WTC11 (cell line): ENCODE measurements around the gene NAV2. TPM values are rescaled to one million over a fixed set of nuclear protein-coding genes. Genes with fewer than 3 reads are reported as not detected.

Experiments used
- ATAC-seq: fragments of 200-7000 bp; cut with Tn5 transposase; 2 replicates; pipeline ENCODE4 v1.10.0; 2021; ENCODE audit warnings: mild to moderate bottlenecking, moderate library complexity
- CTCF ChIA-PET: fragments of 300-600 bp; sonication (Branson Sonifier 250); formaldehyde crosslinking; loops from one replicate; lab custom pipeline; 2021; ENCODE audit warnings: antibody characterized with exemption; lab: Charles Lee
- POLR2A ChIA-PET: fragments of 350-600 bp; sonication (Branson Sonifier 250); formaldehyde crosslinking; loops from one replicate; lab custom pipeline; 2021; ENCODE audit warnings: antibody characterized with exemption; lab: Charles Lee
- DNase-seq: peaks from one replicate; pipeline ENCODE4 v3.0.0; 2021; ENCODE audit warnings: low spot score
- H3K27ac Mint-ChIP-seq: 2 replicates; pipeline ENCODE4 v1.8.0; 2021; ENCODE audit warnings: mixed read lengths
- H3K27me3 Mint-ChIP-seq: 2 replicates; pipeline ENCODE4 v1.8.0; 2021; ENCODE audit warnings: low read depth, mild to moderate bottlenecking, moderate library complexity, mixed read lengths
- H3K36me3 Mint-ChIP-seq: 2 replicates; pipeline ENCODE4 v1.8.0; 2021; ENCODE audit warnings: mixed read lengths
- H3K4me1 Mint-ChIP-seq: 2 replicates; pipeline ENCODE4 v1.8.0; 2022; ENCODE audit warnings: mixed read lengths
- H3K4me3 Mint-ChIP-seq: 2 replicates; pipeline ENCODE4 v1.8.0; 2021; ENCODE audit warnings: mild to moderate bottlenecking, moderate library complexity, mixed read lengths
- H3K9me3 Mint-ChIP-seq: 2 replicates; pipeline ENCODE4 v1.8.0; 2021; ENCODE audit warnings: mixed read lengths
- CREM ChIP-seq: sonication (generic); formaldehyde crosslinking; IDR thresholded peaks from 2 replicates; pipeline ENCODE4 v1.8.1; 2022; ENCODE audit warnings: mild to moderate bottlenecking, missing genetic modification reagents, moderate library complexity
- FOXK1 ChIP-seq: sonication (generic); formaldehyde crosslinking; IDR thresholded peaks from 2 replicates; pipeline ENCODE4 v1.8.0; 2022; ENCODE audit warnings: mild to moderate bottlenecking, moderate library complexity, missing genetic modification reagents
- IRF2 ChIP-seq: sonication (generic); formaldehyde crosslinking; IDR thresholded peaks from 2 replicates; pipeline ENCODE4 v1.8.0; 2022; ENCODE audit warnings: low read depth, missing genetic modification reagents, borderline replicate concordance
- MXD4 ChIP-seq: fragments of 250-450 bp; sonication (Bioruptor Pico); IDR thresholded peaks from 2 replicates; pipeline ENCODE4 v1.8.0; 2021; ENCODE audit warnings: mild to moderate bottlenecking, moderate library complexity, borderline replicate concordance
- NFYB ChIP-seq: sonication (generic); formaldehyde crosslinking; conservative IDR thresholded peaks from 2 replicates; pipeline ENCODE4 v1.8.0; 2022; ENCODE audit warnings: low read depth, missing genetic modification reagents
- OVOL2 ChIP-seq: fragments of 250-450 bp; sonication (Bioruptor Pico); IDR thresholded peaks from 2 replicates; pipeline ENCODE4 v1.9.0; 2021; ENCODE audit warnings: mild to moderate bottlenecking, borderline replicate concordance
- RORB ChIP-seq: fragments of 250-450 bp; sonication (Bioruptor Pico); IDR thresholded peaks from 2 replicates; pipeline ENCODE4 v1.9.0; 2021; ENCODE audit warnings: mild to moderate bottlenecking
- SOX15 ChIP-seq: fragments of 250-450 bp; sonication (Bioruptor Pico); IDR thresholded peaks from 2 replicates; pipeline ENCODE4 v1.9.0; 2021; ENCODE audit warnings: mild to moderate bottlenecking
- SP1 ChIP-seq: sonication (generic); formaldehyde crosslinking; conservative IDR thresholded peaks from 2 replicates; pipeline ENCODE4 v1.8.1; 2022; ENCODE audit warnings: missing genetic modification reagents
- ZNF232 ChIP-seq: sonication (generic); formaldehyde crosslinking; IDR thresholded peaks from 2 replicates; pipeline ENCODE4 v1.8.0; 2022; ENCODE audit warnings: mild to moderate bottlenecking, missing genetic modification reagents
- total RNA-seq: library from RNA; stranded (reverse); gene quantifications from 3 replicates; pipeline ENCODE4 v1.2.3, GENCODE V29; 2021
- TF ChIP-seq, protein P1 (sequence below): sonication (generic); formaldehyde crosslinking; IDR thresholded peaks from 2 replicates; pipeline ENCODE4 v1.8.0; 2023; ENCODE audit warnings: missing genetic modification reagents
- TF ChIP-seq, protein P2 (sequence below): sonication (generic); formaldehyde crosslinking; IDR thresholded peaks from 2 replicates; pipeline ENCODE4 v1.8.0; 2023; ENCODE audit warnings: missing genetic modification reagents, mild to moderate bottlenecking, borderline replicate concordance
- TF ChIP-seq, protein P3 (sequence below): sonication (generic); formaldehyde crosslinking; IDR thresholded peaks from 2 replicates; pipeline ENCODE4 v1.8.1; 2023; ENCODE audit warnings: mild to moderate bottlenecking, missing genetic modification reagents, moderate library complexity
- TF ChIP-seq, protein P4 (sequence below): sonication (generic); formaldehyde crosslinking; IDR thresholded peaks from 2 replicates; pipeline ENCODE4 v1.8.1; 2023; ENCODE audit warnings: mild to moderate bottlenecking, missing genetic modification reagents
- TF ChIP-seq, protein P5 (sequence below): fragments of 200-600 bp; IDR thresholded peaks from 2 replicates; pipeline ENCODE4 v1.8.0; 2022; ENCODE audit warnings: antibody characterized with exemption
- TF ChIP-seq, protein P6 (sequence below): sonication (generic); formaldehyde crosslinking; IDR thresholded peaks from 2 replicates; pipeline ENCODE4 v1.8.1; 2023; ENCODE audit warnings: mild to moderate bottlenecking, missing genetic modification reagents, borderline replicate concordance
- TF ChIP-seq, protein P7 (sequence below): sonication (generic); formaldehyde crosslinking; IDR thresholded peaks from 2 replicates; pipeline ENCODE4 v1.8.0; 2022; ENCODE audit warnings: mild to moderate bottlenecking, missing genetic modification reagents
- TF ChIP-seq, protein P8 (sequence below): sonication (generic); formaldehyde crosslinking; IDR thresholded peaks from 2 replicates; pipeline ENCODE4 v1.8.1; 2022; ENCODE audit warnings: missing genetic modification reagents, borderline replicate concordance
- TF ChIP-seq, protein P9 (sequence below): fragments of 250-450 bp; sonication (Bioruptor Pico); IDR thresholded peaks from 2 replicates; pipeline ENCODE4 v1.8.0; 2021; ENCODE audit warnings: mild to moderate bottlenecking

The NAV2 gene
- total RNA-seq, 1 experiment from 2014 or later, result 42.8 TPM

DNA sequence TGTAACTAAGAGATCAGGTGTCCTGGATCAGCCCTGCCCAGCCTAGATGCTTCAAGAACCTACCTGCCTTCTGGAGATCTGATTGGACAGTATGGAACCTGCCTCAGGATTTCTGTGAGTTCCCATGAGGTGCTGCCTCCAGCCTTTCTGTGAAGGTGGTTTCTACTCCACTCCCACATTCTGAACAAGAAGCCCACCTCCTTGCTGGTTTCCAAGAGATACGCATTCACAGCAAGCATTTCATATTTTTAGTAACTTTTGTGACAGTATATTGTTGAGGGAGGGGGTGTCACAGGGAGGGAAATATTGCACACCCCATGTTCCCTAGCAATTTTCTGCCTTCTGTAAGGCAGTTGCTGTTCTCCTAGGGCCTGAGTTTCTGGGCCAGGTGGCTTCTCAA is 204.4 kb downstream of the NAV2 start:
- H3K4me3 Mint-ChIP-seq, result no peak overlapping the region
- H3K27ac Mint-ChIP-seq, result no peak overlapping the region
- ChIA-PET POLR2A (no interaction called here), CTCF (no interaction called here)
- no peak for ATAC-seq
- H3K4me1 Mint-ChIP-seq, result peaks cover 35% of the 10 kb centered on the region
- H3K36me3 Mint-ChIP-seq, result peaks cover 16% of the 10 kb centered on the region
- TF ChIP-seq OVOL2 (CRISPR knock-in tag) (no peak), ZNF232 (CRISPR knock-in tag) (no peak), FOXK1 (CRISPR knock-in tag) (no peak), SOX15 (CRISPR knock-in tag) (no peak), MXD4 (CRISPR knock-in tag) (no peak), CREM (CRISPR knock-in tag) (no peak), NFYB (CRISPR knock-in tag) (no peak), RORB (CRISPR knock-in tag) (no peak), SP1 (CRISPR knock-in tag) (no peak), IRF2 (CRISPR knock-in tag) (no peak)
- TF ChIP-seq, protein P1, sequence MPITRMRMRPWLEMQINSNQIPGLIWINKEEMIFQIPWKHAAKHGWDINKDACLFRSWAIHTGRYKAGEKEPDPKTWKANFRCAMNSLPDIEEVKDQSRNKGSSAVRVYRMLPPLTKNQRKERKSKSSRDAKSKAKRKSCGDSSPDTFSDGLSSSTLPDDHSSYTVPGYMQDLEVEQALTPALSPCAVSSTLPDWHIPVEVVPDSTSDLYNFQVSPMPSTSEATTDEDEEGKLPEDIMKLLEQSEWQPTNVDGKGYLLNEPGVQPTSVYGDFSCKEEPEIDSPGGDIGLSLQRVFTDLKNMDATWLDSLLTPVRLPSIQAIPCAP (CRISPR knock-in tag), result no peak
- TF ChIP-seq, protein P2, sequence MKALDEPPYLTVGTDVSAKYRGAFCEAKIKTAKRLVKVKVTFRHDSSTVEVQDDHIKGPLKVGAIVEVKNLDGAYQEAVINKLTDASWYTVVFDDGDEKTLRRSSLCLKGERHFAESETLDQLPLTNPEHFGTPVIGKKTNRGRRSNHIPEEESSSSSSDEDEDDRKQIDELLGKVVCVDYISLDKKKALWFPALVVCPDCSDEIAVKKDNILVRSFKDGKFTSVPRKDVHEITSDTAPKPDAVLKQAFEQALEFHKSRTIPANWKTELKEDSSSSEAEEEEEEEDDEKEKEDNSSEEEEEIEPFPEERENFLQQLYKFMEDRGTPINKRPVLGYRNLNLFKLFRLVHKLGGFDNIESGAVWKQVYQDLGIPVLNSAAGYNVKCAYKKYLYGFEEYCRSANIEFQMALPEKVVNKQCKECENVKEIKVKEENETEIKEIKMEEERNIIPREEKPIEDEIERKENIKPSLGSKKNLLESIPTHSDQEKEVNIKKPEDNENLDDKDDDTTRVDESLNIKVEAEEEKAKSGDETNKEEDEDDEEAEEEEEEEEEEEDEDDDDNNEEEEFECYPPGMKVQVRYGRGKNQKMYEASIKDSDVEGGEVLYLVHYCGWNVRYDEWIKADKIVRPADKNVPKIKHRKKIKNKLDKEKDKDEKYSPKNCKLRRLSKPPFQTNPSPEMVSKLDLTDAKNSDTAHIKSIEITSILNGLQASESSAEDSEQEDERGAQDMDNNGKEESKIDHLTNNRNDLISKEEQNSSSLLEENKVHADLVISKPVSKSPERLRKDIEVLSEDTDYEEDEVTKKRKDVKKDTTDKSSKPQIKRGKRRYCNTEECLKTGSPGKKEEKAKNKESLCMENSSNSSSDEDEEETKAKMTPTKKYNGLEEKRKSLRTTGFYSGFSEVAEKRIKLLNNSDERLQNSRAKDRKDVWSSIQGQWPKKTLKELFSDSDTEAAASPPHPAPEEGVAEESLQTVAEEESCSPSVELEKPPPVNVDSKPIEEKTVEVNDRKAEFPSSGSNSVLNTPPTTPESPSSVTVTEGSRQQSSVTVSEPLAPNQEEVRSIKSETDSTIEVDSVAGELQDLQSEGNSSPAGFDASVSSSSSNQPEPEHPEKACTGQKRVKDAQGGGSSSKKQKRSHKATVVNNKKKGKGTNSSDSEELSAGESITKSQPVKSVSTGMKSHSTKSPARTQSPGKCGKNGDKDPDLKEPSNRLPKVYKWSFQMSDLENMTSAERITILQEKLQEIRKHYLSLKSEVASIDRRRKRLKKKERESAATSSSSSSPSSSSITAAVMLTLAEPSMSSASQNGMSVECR, result no peak
- TF ChIP-seq, protein P3, sequence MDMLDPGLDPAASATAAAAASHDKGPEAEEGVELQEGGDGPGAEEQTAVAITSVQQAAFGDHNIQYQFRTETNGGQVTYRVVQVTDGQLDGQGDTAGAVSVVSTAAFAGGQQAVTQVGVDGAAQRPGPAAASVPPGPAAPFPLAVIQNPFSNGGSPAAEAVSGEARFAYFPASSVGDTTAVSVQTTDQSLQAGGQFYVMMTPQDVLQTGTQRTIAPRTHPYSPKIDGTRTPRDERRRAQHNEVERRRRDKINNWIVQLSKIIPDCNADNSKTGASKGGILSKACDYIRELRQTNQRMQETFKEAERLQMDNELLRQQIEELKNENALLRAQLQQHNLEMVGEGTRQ, result no peak
- TF ChIP-seq, protein P4, sequence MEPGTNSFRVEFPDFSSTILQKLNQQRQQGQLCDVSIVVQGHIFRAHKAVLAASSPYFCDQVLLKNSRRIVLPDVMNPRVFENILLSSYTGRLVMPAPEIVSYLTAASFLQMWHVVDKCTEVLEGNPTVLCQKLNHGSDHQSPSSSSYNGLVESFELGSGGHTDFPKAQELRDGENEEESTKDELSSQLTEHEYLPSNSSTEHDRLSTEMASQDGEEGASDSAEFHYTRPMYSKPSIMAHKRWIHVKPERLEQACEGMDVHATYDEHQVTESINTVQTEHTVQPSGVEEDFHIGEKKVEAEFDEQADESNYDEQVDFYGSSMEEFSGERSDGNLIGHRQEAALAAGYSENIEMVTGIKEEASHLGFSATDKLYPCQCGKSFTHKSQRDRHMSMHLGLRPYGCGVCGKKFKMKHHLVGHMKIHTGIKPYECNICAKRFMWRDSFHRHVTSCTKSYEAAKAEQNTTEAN (CRISPR knock-in tag), result no peak
- TF ChIP-seq, protein P5, sequence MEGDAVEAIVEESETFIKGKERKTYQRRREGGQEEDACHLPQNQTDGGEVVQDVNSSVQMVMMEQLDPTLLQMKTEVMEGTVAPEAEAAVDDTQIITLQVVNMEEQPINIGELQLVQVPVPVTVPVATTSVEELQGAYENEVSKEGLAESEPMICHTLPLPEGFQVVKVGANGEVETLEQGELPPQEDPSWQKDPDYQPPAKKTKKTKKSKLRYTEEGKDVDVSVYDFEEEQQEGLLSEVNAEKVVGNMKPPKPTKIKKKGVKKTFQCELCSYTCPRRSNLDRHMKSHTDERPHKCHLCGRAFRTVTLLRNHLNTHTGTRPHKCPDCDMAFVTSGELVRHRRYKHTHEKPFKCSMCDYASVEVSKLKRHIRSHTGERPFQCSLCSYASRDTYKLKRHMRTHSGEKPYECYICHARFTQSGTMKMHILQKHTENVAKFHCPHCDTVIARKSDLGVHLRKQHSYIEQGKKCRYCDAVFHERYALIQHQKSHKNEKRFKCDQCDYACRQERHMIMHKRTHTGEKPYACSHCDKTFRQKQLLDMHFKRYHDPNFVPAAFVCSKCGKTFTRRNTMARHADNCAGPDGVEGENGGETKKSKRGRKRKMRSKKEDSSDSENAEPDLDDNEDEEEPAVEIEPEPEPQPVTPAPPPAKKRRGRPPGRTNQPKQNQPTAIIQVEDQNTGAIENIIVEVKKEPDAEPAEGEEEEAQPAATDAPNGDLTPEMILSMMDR, result no peak
- TF ChIP-seq, protein P6, sequence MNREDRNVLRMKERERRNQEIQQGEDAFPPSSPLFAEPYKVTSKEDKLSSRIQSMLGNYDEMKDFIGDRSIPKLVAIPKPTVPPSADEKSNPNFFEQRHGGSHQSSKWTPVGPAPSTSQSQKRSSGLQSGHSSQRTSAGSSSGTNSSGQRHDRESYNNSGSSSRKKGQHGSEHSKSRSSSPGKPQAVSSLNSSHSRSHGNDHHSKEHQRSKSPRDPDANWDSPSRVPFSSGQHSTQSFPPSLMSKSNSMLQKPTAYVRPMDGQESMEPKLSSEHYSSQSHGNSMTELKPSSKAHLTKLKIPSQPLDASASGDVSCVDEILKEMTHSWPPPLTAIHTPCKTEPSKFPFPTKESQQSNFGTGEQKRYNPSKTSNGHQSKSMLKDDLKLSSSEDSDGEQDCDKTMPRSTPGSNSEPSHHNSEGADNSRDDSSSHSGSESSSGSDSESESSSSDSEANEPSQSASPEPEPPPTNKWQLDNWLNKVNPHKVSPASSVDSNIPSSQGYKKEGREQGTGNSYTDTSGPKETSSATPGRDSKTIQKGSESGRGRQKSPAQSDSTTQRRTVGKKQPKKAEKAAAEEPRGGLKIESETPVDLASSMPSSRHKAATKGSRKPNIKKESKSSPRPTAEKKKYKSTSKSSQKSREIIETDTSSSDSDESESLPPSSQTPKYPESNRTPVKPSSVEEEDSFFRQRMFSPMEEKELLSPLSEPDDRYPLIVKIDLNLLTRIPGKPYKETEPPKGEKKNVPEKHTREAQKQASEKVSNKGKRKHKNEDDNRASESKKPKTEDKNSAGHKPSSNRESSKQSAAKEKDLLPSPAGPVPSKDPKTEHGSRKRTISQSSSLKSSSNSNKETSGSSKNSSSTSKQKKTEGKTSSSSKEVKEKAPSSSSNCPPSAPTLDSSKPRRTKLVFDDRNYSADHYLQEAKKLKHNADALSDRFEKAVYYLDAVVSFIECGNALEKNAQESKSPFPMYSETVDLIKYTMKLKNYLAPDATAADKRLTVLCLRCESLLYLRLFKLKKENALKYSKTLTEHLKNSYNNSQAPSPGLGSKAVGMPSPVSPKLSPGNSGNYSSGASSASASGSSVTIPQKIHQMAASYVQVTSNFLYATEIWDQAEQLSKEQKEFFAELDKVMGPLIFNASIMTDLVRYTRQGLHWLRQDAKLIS (CRISPR knock-in tag), result no peak
- TF ChIP-seq, protein P7, sequence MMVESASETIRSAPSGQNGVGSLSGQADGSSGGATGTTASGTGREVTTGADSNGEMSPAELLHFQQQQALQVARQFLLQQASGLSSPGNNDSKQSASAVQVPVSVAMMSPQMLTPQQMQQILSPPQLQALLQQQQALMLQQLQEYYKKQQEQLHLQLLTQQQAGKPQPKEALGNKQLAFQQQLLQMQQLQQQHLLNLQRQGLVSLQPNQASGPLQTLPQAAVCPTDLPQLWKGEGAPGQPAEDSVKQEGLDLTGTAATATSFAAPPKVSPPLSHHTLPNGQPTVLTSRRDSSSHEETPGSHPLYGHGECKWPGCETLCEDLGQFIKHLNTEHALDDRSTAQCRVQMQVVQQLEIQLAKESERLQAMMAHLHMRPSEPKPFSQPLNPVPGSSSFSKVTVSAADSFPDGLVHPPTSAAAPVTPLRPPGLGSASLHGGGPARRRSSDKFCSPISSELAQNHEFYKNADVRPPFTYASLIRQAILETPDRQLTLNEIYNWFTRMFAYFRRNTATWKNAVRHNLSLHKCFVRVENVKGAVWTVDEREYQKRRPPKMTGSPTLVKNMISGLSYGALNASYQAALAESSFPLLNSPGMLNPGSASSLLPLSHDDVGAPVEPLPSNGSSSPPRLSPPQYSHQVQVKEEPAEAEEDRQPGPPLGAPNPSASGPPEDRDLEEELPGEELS (CRISPR knock-in tag), result no peak
- TF ChIP-seq, protein P8, sequence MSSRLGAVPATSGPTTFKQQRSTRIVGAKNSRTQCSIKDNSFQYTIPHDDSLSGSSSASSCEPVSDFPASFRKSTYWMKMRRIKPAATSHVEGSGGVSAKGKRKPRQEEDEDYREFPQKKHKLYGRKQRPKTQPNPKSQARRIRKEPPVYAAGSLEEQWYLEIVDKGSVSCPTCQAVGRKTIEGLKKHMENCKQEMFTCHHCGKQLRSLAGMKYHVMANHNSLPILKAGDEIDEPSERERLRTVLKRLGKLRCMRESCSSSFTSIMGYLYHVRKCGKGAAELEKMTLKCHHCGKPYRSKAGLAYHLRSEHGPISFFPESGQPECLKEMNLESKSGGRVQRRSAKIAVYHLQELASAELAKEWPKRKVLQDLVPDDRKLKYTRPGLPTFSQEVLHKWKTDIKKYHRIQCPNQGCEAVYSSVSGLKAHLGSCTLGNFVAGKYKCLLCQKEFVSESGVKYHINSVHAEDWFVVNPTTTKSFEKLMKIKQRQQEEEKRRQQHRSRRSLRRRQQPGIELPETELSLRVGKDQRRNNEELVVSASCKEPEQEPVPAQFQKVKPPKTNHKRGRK (CRISPR knock-in tag), result no peak
- TF ChIP-seq, protein P9, sequence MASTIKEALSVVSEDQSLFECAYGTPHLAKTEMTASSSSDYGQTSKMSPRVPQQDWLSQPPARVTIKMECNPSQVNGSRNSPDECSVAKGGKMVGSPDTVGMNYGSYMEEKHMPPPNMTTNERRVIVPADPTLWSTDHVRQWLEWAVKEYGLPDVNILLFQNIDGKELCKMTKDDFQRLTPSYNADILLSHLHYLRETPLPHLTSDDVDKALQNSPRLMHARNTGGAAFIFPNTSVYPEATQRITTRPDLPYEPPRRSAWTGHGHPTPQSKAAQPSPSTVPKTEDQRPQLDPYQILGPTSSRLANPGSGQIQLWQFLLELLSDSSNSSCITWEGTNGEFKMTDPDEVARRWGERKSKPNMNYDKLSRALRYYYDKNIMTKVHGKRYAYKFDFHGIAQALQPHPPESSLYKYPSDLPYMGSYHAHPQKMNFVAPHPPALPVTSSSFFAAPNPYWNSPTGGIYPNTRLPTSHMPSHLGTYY, result no peak
- H3K27me3 Mint-ChIP-seq, result no peaks in the 10 kb centered on the region
- H3K9me3 Mint-ChIP-seq, result no peaks in the 10 kb centered on the region
- no peak for DNase-seq
